Bronchial epithelial cell (primary cell): ENCODE measurements around the gene SPATA13. TPM values are rescaled to one million over a fixed set of nuclear protein-coding genes. Genes with fewer than 3 reads are reported as not detected.

Source experiments
- DNase-seq: peaks from one replicate; pipeline ENCODE4 v3.0.0-alpha.2; 2010; ENCODE audit warnings: low read depth
- FAIRE-seq: peaks from 2 replicates; lab custom pipeline; 2011; peaks lifted over from hg19 to GRCh38; lab: Jason Lieb, UNC
- H3K27me3 ChIP-seq: 2 replicates; pipeline ENCODE4 v1.5.1; 2011; ENCODE audit warnings: low read length; ENCODE audit not compliant: control insufficient read depth, insufficient read depth
- H3K36me3 ChIP-seq: 2 replicates; pipeline ENCODE4 v1.5.1; 2011; ENCODE audit warnings: low read length; ENCODE audit not compliant: control insufficient read depth, insufficient read depth
- H3K4me3 ChIP-seq: 2 replicates; pipeline ENCODE4 v1.5.1; 2011; ENCODE audit warnings: mild to moderate bottlenecking, low read depth, low read length, control low read depth
- CTCF ChIP-seq: IDR thresholded peaks from 2 replicates; pipeline ENCODE4 v1.5.1; 2011; ENCODE audit warnings: mild to moderate bottlenecking, moderate library complexity, low read length, control low read depth, inconsistent platforms; ENCODE audit not compliant: insufficient read depth, severe bottlenecking
- total RNA-seq: library from RNA; depleted of rRNA; stranded (reverse); fragments of >200 nt; gene quantifications from 2 replicates; pipeline ENCODE4 v1.2.1, GENCODE V29; 2014

SPATA13 gene
- total RNA-seq, 1 donor from 2014 or later = 2.1 TPM

- DNase-seq (no peak), FAIRE-seq (no peak)
- Histone ChIP-seq H3K4me3 (no peak overlapping the region), H3K27me3 (no peaks in the 10 kb centered on the region), H3K36me3 (no peaks in the 10 kb centered on the region)
- no peak for TF ChIP-seq CTCF
Observed at GRCh38 chr13:24351423-24351822, 190.9 kb downstream of the SPATA13 start.

- Histone ChIP-seq H3K4me3 (no peak overlapping the region), H3K27me3 (no peaks in the 10 kb centered on the region), H3K36me3 (no peaks in the 10 kb centered on the region)
- DNase-seq (peak; percentile 79), FAIRE-seq (peak; percentile 58)
- no peak for TF ChIP-seq CTCF
Observed at GRCh38 chr13:24353736-24354135, 193.2 kb downstream of the SPATA13 start.

- DNase-seq (no peak), FAIRE-seq (peak; percentile 76)
- H3K4me3 ChIP-seq = no peak overlapping the region
- no peak for TF ChIP-seq CTCF
- H3K36me3 ChIP-seq = no peaks in the 10 kb centered on the region
- no peaks in the 10 kb centered on the region for H3K27me3 ChIP-seq
Observed at GRCh38 chr13:24355103-24355502, 194.6 kb downstream of the SPATA13 start.

GRCh38 chr13:24356270-24356669 is 195.8 kb downstream of the SPATA13 start:
- no peaks in the 10 kb centered on the region for H3K27me3 ChIP-seq
- FAIRE-seq = peak; percentile 100
- DNase-seq = no peak
- no peak for TF ChIP-seq CTCF
- no peaks in the 10 kb centered on the region for H3K36me3 ChIP-seq
- H3K4me3 ChIP-seq = no peak overlapping the region

Other genes starting within 250 kb of the SPATA13 start
- gene C1QTNF9, start 148.9 kb downstream of the SPATA13 start, total RNA-seq = not detected in 2 replicates